Ecto neural progenitor cell (in vitro differentiated cells): Measurements from ENCODE around the gene ERI2.
"Not testable (repeated sequence)": the region's sequence is repeated elsewhere in the genome, so short reads cannot be mapped to it uniquely, and the experiment has no call there.

ENCODE experiments used
- DNase-seq: peaks from one replicate; pipeline ENCODE4 v3.0.0-alpha.2; 2018; ENCODE audit warnings: low spot score

ERI2 gene

DNA sequence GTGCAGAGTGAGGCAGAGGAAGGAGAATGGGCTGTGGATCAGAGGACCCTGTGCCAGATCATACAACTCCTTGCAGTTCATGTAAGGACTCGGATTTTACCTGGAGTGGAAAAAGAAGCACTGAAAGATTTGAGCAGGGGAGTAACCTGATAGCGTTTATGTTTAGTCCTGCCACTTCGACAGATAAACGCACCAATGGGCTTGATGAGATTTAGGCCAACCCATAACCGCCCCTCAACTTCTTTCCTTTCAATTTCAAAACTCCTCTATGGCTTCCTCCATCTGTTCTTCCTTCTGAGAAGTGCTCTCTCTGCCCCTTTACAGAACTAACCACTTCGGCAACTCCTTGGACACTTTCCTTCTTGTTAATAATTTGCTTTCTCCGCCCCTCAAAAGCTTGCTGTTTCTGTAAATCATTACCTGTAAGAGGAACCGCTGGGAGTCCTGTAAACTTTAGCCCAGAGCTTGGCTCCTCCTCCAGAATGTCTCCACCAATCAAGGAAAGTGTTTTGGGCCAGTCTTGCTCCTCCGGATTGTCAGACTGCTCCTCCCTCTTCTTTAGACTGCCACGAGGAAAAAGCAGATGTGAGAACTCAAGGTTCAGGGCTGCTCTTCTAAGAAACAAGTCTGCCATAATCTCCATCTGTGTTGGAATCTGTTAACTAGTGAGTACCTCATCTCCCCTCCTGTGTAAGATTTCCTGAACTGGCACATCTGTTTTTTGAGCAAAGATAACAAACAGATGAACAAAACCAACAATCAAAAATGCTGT lies 42.6 kb downstream of the ERI2 start, which contains the start of gene ACSM3:
Gene ACSM3 (plus strand): TSS at position 554 of the 772 bp plus-strand sequence. CDS start 6,021 bp downstream, outside the sequence.
- peak; percentile 63 for DNase-seq

DNA sequence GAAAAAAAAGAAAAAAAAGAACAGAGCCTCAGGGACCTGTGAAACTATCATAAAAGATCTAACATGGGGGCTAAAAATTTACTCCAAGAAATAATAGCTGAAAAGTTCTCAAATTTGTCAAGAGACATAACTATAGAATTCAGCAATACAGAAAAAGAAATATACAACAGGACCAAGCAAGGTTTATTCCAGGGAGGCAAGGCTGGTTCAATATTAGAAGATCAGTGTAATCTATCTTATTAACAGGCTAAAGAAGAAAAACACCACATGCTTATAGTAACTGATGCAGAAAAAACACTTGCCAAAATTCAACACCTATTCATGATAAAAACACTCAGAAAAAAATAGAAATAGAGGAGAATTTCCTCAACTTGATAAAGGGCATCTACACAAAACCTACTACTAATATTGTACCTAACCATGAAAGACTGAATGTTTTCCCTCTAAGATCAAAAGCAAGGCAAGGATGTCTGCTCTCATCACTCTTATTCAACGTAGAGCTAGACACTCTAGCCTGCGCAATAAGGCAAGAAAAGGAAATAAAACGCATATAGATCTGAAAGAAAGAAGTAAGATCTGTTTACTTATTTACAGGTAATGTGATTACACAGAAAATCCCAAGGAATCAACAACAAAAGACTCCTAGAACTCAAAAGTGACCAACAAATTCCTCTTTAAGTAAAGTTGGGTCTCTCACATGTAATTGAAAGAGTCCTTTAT lies 43.7 kb downstream of the ERI2 start:
- DNase-seq = no peak

DNA sequence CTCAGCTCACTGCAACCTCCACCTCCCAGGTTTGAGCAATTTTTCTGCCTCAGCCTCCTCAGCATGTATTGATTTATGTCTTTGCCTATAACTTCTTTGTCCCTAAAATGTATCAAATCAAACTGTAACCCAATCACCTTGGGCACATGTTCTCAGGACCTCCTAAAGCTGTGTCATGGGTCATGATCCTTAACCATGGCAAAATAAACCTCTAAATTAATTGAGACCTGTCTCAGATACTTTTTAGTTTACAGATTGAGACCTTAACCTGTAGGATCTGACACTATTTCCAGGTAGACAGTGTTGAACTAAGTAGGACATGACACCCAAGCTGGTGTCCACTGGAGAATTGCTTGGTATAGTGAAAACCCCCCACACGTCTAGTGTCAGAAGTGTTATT lies 45.1 kb downstream of the ERI2 start:
- DNase-seq = no peak

DNA sequence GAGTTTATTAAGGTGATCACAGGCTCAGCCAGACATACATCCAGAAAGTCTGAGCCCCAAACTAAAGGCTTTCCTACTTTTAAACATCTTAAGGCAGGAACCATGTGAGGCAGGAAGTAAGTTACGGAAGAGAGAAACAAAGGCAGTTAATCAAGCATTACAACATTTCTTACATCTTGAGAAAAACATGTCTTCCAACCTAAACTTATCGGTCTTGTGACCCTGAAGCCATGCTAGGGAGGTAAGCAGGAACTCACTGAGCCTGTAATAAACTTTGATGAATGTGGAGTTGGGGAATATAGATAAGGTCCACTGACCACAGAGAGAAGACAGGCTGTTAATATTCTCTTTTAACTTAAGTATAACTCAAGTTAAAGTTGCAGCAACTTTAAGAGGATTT lies 45.9 kb downstream of the ERI2 start:
- no peak for DNase-seq

DNA sequence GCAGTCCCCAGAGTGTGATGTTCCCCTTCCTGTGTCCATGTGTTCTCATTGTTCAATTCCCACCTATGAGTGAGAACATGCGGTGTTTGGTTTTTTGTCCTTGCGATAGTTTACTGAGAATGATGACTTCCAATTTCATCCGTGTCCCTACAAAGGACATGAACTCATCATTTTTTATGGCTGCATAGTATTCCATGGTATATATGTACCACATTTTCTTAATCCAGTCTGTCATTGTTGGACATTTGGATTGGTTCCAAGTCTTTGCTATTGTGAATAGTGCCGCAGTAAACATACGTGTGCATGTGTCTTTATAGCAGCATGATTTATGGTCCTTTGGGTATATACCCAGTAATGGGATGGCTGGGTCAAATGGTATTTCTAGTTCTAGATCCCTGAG lies 50.5 kb downstream of the ERI2 start:
- DNase-seq = not testable (repeated sequence)

DNA sequence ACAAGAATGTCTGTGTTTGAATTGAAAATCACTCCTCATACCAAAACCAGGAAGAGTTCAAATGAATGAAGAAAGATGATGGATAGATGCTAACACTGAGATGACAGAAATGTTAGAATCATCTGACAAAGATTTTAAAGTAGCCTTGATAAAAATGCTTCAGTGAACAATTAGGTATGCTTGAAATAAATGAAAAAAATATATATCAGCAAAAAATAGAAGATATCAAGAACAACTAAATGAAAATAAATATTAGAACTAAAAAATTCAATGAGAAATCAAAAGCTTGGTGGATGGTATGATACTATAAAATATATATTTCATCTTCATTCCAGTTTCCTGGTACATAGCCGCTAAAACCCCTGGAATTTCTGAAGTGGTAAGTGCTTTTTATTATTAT lies 51.0 kb downstream of the ERI2 start:
- no peak for DNase-seq

DNA sequence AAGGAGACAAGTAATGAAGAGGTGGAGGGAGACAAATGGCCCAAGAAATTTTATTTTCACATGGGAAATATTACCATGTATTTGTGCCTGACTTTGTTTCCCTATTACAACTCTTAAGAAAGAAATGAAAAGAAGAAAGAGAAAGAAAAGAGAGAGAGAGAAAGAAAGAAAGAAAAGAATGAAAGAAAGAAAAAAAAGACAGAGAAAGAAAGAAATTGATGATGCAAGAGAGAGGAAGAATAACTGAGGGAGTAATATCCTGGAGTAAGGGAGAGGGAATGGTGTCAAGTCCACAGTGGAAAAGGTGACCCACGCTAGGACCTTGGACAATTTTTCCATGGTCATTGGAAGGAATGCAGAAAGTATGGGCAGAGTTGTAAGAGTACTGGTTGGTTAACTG lies 52.5 kb downstream of the ERI2 start:
- no peak for DNase-seq

DNA sequence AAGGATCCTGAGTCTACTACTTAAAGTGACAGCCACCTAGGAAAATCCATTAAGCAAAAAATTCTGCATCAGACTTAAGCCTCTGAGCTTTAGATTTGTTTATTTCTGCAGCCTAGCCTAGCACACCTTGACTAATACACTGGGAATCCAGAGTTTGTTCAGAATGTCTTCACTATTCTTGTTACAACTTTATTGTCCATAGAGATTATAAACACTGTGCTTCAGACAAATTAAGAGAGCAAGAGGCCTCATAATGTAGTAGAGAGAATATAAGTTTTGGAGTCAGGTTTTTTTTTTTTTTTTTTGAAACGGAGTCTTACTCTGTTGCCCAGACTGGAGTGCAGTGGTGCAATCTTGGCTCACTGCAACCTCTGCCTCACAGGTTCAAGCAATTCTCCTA lies 55.7 kb downstream of the ERI2 start:
- no peak for DNase-seq

DNA sequence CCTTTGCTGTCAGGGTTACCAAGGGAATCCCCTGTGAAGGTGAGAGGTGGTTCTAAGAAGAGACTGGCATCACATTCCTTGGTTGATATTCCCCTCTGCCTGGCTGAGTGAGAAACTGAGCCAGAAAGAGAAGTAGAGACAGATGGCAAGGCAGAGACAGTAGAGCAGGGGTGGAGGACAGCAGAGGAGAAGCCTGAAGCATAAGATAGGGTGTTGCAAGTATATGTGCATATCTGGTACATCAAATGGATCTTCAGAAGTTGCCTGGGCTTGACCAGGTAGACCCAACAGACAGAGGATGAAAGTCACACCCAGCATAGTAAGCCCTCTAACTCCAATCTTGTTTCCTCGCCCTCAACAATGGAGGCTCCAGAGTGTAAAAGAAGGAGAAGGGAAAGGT lies 56.8 kb downstream of the ERI2 start:
- DNase-seq = no peak

DNA sequence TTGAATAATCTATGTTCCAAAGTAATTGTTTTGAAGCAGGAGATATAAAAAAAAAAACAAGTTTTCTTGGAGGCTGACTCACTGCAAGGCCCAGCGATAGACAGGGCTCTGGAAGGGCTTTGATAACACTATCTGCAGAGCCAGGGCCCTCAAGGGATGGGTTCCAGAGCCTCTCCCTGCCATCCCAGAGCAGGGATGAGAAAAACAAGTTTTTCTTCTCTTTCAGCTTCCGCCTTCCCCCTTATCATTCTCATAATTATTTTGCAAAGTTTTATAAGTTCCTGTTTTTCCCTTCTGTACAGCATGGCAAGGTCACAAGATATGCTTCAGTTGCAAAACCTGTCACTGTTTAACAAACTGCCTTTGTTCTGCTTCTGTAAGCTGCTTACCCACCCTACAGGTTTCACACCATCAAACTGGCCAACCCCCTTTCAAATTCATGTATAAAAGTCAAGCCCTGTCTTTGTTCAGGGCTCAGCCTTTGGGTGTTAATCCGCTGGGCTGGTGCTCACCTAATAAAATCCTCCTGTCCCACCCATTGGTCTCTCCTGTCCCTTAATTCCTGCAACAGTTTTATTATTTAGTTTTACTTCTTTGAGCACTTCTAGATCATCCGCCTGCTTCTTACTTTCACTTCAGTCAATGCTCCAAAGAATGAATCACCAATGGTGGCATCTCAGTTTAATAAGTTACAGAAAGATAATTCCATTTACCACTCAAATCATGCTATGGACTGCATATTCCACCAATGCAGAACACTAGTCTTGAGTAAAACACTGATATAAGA lies 59.0 kb downstream of the ERI2 start:
- no peak for DNase-seq

DNA sequence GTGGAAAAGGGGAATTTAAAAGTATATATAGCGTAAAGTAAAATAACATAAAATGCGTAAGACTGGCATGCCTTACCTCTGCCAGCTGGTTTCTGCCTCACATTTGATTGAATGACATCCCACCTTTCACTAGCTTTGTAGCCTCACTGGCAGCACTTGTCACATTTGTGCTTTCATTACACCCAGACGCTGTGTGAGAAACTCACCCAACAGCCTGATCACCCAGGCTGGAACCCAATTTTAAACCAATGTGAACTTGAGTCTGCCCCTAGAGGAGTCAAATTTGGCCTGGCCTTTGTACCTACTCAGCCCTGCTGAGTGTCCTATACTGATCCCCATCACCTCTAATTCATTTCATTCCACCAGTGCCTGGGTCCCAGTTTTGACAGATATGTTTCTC lies 59.8 kb downstream of the ERI2 start:
- no peak for DNase-seq
